ENCODE data around the gene QRICH1. TPM values are rescaled to one million over a fixed set of nuclear protein-coding genes. Genes with fewer than 3 reads are reported as not detected.

The QRICH1 gene
- total and polyA plus RNA-seq, 2 of the 13 experiments (the other 11 are each of a cell fraction or from before 2014, with no cell fraction given): 52.6 to 102 TPM

- intact Hi-C loops (cut with micrococcal nuclease; ENCODE audit: unreplicated experiment) (loop anchor here (5.0 kb wide), 1 partner anchor 167 kb away; no protein-coding TSS in a partner anchor), in situ Hi-C loops (cut with HindIII; ENCODE audit: extremely low pct_ligation_motif_present, low pct_unique_long_range_greater_than_20kb) (no loop called here)
- ChIA-PET POLR2A (no interaction called here), CTCF (ENCODE audit: low intra/inter-chr PET ratio, low total read pairs) (no interaction called here)
- no peak for ATAC-seq
- H3K4me2 ChIP-seq (ENCODE audit: low read depth, low read length): no peak within 1 kb of the TSS
- no peaks in the 10 kb centered on the region for H4K20me1 ChIP-seq (ENCODE audit: insufficient read depth, low read length)
- no peak within 1 kb of the TSS for H2AFZ ChIP-seq (ENCODE audit: low read length)
- H3K9me3 ChIP-seq (ENCODE audit: low read length): no peaks in the 10 kb centered on the region
- no peak within 1 kb of the TSS for H3K9ac ChIP-seq (ENCODE audit: insufficient read depth, low read depth, low read length)
- 97% methylated on average over 38 of the region's 91 CpGs for WGBS (ENCODE audit: low lambda C conversion rate)
- DNase-seq (ENCODE audit: low spot score): no peak
- TF ChIP-seq PLSCR1 (CRISPR knock-in tag; IDR thresholded peaks at IDR 0.05; ENCODE audit: borderline replicate concordance): no peak
- TF ChIP-seq HNRNPH1 (optimal IDR thresholded peaks at IDR 0.05; ENCODE audit: low read depth, low read length): no peak
- no peak for TF ChIP-seq TGIF2 (CRISPR knock-in tag; IDR thresholded peaks at IDR 0.05)
- no peak for TF ChIP-seq SMARCE1 (IDR thresholded peaks at IDR 0.05; ENCODE audit: borderline replicate concordance)
- no peak for TF ChIP-seq ZNF414 (CRISPR knock-in tag; IDR thresholded peaks at IDR 0.05)
- TF ChIP-seq ZBTB7A (CRISPR knock-in tag; IDR thresholded peaks at IDR 0.05): no peak
- TF ChIP-seq ZNF264 (CRISPR knock-in tag; IDR thresholded peaks at IDR 0.05): no peak
- no peak for TF ChIP-seq CCDC6 (CRISPR knock-in tag; IDR thresholded peaks at IDR 0.05)
- TF ChIP-seq FOXK2 (IDR thresholded peaks at IDR 0.05): no peak
- TF ChIP-seq ATF5 (CRISPR knock-in tag; IDR thresholded peaks at IDR 0.05; ENCODE audit: low read depth): no peak
- no peak for TF ChIP-seq ZSCAN20 (CRISPR knock-in tag; IDR thresholded peaks at IDR 0.05; ENCODE audit: borderline replicate concordance)
- no peak for TF ChIP-seq NFE2L1 (CRISPR knock-in tag; IDR thresholded peaks at IDR 0.05; ENCODE audit: borderline replicate concordance)
- TF ChIP-seq TRAFD1 (CRISPR knock-in tag; IDR thresholded peaks at IDR 0.05; ENCODE audit: borderline replicate concordance): no peak
- no peak within 1 kb of the TSS for H3K27ac ChIP-seq (ENCODE audit: extremely low read length, insufficient read depth, low read length)
- no peak for FAIRE-seq
- no peak within 1 kb of the TSS for H3K4me3 ChIP-seq (replicated peaks in 1 of 3; ENCODE audit: insufficient read depth in 1 of 3, low read depth in 2 of 3, low read length in 3 of 3)
- H3K4me1 ChIP-seq (ENCODE audit: insufficient read depth, low read length): no peaks in the 10 kb centered on the region
- H3K36me3 ChIP-seq (replicated peaks in 1 of 2; ENCODE audit: control insufficient read depth in 1 of 2, insufficient read depth in 2 of 2, low read length in 2 of 2): peaks cover 0 to under 1% of the 10 kb centered on the region in 2 experiments; a peak in 1 of 5 replicates
- H3K27me3 ChIP-seq (ENCODE audit: control insufficient read depth in 1 of 2, insufficient read depth in 2 of 2, low read length in 2 of 2): no peaks in the 10 kb centered on the region
- BruUV-seq (replicated peaks): no TSS peak
- no peaks in the 10 kb centered on the region for H3K79me2 ChIP-seq (ENCODE audit: insufficient read depth, low read length)
These were observed 103.9 kb downstream of the QRICH1 start, which contains the start of gene P4HTM for GRCh38 chr3:48989796-48990635. Gene P4HTM (plus strand): TSS chr3:48990241. CDS start chr3:48990257, 16 bp downstream.

All from HepG2 (cell line).